ENCODE results near the gene VGLL4. TPM values are rescaled to one million over a fixed set of nuclear protein-coding genes. Genes with fewer than 3 reads are reported as not detected.

Gene VGLL4
- polyA plus RNA-seq, 3 donors from 2014 or later = 11.9 to 44.4 (median 25.6) TPM

DNA sequence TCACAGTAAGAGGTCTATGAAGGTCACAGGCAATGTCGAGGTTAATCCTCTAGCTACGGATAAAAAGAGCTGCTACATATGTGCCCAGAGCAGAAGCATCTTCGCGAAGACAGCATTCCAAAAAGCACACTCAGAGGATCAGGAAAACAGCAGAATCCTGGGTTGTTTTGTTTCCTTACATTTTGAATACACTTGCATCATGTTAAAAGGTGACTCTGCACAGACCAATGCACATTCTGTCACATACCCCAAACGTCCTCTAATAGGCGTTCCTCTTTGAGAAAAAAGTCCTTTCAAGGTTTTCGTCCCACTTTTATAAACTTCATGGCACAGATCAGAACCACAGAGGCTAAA lies 52.7 kb downstream of the VGLL4 start:
- peaks cover 72 to 86% of the 10 kb centered on the region in 2 donors for H3K4me1 Mint-ChIP-seq
- H3K36me3 Mint-ChIP-seq = peaks cover 0 to 5% (median 0%) of the 10 kb centered on the region in 3 donors
- peak overlapping the region in 2 of 6 donors; percentile 4 to 43 for H3K27ac Mint-ChIP-seq

GRCh38 chr3:11589706-11590105 lies 54.0 kb downstream of the VGLL4 start:
- Mint-ChIP-seq H3K27ac (peak overlapping the region in 2 of 6 donors; percentile 35 to 67), H3K4me3 (no peak overlapping the region), H3K4me1 (peaks cover 77 to 93% of the 10 kb centered on the region in 2 donors), H3K9me3 (no peaks in the 10 kb centered on the region), H3K36me3 (peaks cover 0 to 5% (median 0%) of the 10 kb centered on the region in 3 donors), H3K27me3 (ENCODE audit: low read depth in 3 of 3) (peaks cover 0 to 4% (median 0%) of the 10 kb centered on the region in 3 donors)
- DNase-seq = no peak

More for the DNA sequence above, 52.7 kb downstream of the VGLL4 start:
- Mint-ChIP-seq H3K9me3 (no peaks in the 10 kb centered on the region), H3K4me3 (no peak overlapping the region), H3K27me3 (ENCODE audit: low read depth in 3 of 3) (peaks cover 0 to 4% (median 0%) of the 10 kb centered on the region in 3 donors)
- DNase-seq = no peak

GRCh38 chr3:11588755-11589154 lies 55.0 kb downstream of the VGLL4 start:
- Mint-ChIP-seq H3K4me1 (peaks cover 79 to 94% of the 10 kb centered on the region in 2 donors), H3K27ac (peak overlapping the region; percentile 11 to 72 (median 58)), H3K36me3 (no peaks in the 10 kb centered on the region), H3K27me3 (ENCODE audit: low read depth in 3 of 3) (peaks cover 0 to 4% (median 0%) of the 10 kb centered on the region in 3 donors), H3K9me3 (no peaks in the 10 kb centered on the region), H3K4me3 (peak overlapping the region in 1 of 5 donors; percentile 15)
- no peak for DNase-seq

DNA sequence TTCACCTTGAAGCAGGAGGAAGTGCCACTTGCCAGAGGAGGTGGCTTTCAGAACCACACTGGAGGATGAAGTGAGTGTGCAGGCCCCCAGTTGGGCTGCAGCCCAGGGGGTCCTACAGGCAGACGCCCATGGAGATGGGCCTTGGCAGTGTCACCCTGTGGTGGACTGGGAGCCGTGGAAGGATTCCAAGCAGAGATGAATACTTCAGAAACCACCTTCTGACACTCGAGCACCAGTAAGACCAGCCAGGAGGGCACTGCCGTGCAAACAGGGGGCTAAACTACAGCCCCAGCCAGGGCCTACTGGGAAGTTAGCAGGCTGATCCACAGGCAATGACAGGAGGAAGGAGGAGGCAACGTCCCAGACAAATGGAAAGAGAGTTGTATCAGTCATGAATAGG lies 55.4 kb downstream of the VGLL4 start:
- Mint-ChIP-seq H3K4me1 (peaks cover 80 to 94% of the 10 kb centered on the region in 2 donors), H3K4me3 (peak overlapping the region in 1 of 5 donors; percentile 15), H3K27me3 (ENCODE audit: low read depth in 3 of 3) (peaks cover 0 to 4% (median 0%) of the 10 kb centered on the region in 3 donors), H3K36me3 (no peaks in the 10 kb centered on the region), H3K9me3 (no peaks in the 10 kb centered on the region), H3K27ac (peak overlapping the region; percentile 24 to 72 (median 58))
- no peak for DNase-seq

DNA sequence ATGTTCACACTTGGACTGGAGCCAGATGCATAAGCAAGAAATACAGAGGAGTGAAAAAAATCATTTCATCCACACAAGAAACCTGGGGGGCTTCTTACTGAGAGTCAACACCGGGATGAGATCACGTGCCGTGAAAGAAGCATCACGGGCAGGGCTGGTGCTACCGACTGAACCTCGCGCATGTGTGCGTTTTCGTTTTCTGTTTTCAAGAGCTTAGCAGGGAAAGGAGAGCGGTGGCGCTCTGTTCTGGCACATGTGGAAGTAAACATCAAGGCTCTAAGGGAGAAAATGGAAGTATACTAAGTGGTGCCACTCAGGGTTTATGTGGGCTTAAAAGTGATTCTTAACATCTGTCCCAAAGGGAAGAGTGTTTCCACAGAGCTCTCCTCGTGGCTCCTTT lies 55.9 kb downstream of the VGLL4 start:
- Mint-ChIP-seq H3K9me3 (no peaks in the 10 kb centered on the region), H3K4me3 (peak overlapping the region in 1 of 5 donors; percentile 22), H3K4me1 (peaks cover 81 to 94% of the 10 kb centered on the region in 2 donors), H3K36me3 (no peaks in the 10 kb centered on the region), H3K27me3 (ENCODE audit: low read depth in 3 of 3) (peaks cover 0 to 4% (median 0%) of the 10 kb centered on the region in 3 donors), H3K27ac (peak overlapping the region in 5 of 6 donors; percentile 14 to 72 (median 59))
- DNase-seq = no peak

DNA sequence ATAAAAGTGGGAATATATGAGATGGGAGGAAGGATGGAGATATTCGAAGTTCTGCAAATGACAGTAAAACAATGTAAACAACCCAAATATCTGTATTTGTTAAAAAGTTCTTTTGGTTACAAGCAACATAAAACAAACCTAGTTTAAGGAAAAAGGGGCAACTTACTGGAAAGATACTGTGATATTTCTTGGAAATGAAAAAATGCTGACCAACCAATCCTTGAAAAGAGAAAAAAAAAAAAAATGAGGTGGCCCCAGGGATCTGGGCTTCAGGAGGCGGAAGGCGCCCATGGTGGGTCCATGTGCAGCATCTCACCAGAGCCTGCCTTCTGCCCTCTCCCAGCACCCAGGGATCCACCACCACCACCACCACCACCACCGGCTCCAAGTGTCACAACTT lies 59.1 kb downstream of the VGLL4 start:
- H3K27me3 Mint-ChIP-seq (ENCODE audit: low read depth in 3 of 3) = peaks cover 0 to 4% (median 0%) of the 10 kb centered on the region in 3 donors
- peaks cover 78 to 94% of the 10 kb centered on the region in 2 donors for H3K4me1 Mint-ChIP-seq
- H3K36me3 Mint-ChIP-seq = peaks cover 0 to 4% (median 0%) of the 10 kb centered on the region in 3 donors
- H3K4me3 Mint-ChIP-seq = no peak overlapping the region
- no peaks in the 10 kb centered on the region for H3K9me3 Mint-ChIP-seq
- no peak for DNase-seq
- H3K27ac Mint-ChIP-seq = peak overlapping the region in 1 of 6 donors; percentile 10

DNA sequence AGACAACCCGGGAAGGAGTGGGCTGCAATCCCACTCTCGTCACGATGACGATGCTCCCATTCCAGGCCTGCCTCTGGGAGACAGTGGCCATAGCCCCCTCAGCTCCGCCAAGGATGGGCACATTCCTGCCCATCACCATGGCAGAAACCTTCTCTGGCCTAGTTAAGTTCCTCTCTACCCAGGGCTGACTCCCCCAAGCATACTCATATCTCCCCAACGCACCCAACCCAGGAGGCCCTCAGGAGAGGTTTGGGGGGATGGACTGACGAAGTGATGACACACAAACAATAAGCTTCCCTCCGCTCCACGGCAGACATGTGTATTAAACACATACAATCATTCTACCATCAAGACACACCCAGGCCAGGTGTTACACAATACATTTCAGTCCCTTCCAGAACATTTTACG lies 60.1 kb downstream of the VGLL4 start:
- no peak for DNase-seq
- Mint-ChIP-seq H3K4me1 (peaks cover 72 to 91% of the 10 kb centered on the region in 2 donors), H3K27ac (no peak overlapping the region), H3K9me3 (no peaks in the 10 kb centered on the region), H3K4me3 (peak overlapping the region in 1 of 5 donors; percentile 24), H3K27me3 (ENCODE audit: low read depth in 3 of 3) (no peaks in the 10 kb centered on the region), H3K36me3 (peaks cover 0 to 4% (median 0%) of the 10 kb centered on the region in 3 donors)

GRCh38 chr3:11583235-11583634 lies 60.5 kb downstream of the VGLL4 start:
- Mint-ChIP-seq H3K27me3 (ENCODE audit: low read depth in 3 of 3) (no peaks in the 10 kb centered on the region), H3K36me3 (peaks cover 0 to 4% (median 0%) of the 10 kb centered on the region in 3 donors), H3K4me3 (peak overlapping the region in 1 of 5 donors; percentile 53), H3K9me3 (no peaks in the 10 kb centered on the region), H3K27ac (peak overlapping the region in 1 of 6 donors; percentile 53), H3K4me1 (peaks cover 69 to 88% of the 10 kb centered on the region in 2 donors)
- no peak for DNase-seq

GRCh38 chr3:11582191-11582968 lies 61.3 kb downstream of the VGLL4 start:
- peaks cover 0 to 4% (median 0%) of the 10 kb centered on the region in 3 donors for H3K36me3 Mint-ChIP-seq
- no peak for DNase-seq
- peaks cover 0 to 2% (median 0%) of the 10 kb centered on the region in 3 donors for H3K27me3 Mint-ChIP-seq (ENCODE audit: low read depth in 3 of 3)

DNA sequence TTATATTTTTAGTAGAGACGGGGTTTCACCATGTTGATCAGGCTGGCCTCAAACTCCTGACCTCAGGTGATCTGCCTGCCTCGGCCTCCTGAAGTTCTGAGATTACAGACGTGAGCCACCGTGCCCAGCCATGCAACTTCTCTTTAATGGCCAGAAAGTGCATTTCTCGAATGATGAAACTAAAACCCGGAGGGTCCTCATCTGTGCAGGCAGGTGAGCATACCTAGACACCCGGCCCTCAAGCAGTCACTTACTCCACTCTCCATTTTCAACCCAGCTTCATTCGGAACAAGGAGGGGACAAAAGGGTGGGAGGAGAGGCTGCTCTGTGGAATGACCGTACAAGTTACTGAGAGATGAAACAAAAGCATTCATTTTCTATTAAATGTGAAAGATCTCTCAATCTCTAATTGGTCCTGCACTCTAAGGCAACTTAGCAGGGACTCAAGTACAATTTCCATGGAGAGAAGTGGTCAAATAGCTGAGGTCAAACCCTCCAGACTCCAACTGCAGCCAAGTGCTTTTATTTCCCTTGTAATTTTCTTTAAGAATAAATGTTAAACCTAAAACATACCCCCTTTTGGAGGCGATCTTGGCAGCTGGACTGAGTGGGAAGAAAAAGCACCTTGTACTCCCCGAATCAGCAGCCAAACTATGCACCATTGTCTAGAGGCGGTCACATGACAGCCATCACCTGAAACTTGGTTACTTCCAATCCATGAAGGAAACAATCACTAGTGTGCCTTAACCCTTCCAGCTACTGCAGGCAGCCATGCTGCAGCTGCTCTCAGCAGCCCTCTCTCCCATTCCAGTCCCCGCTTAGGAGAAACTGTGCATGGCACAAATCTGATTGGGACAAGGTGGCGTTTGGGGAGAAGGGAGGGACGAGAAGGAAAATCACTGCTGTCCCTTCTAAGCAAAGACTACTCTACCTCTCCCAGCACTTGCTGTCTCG lies 62.2 kb downstream of the VGLL4 start:
- H3K9me3 Mint-ChIP-seq = no peaks in the 10 kb centered on the region
- peaks cover 0 to 2% (median 0%) of the 10 kb centered on the region in 3 donors for H3K27me3 Mint-ChIP-seq (ENCODE audit: low read depth in 3 of 3)
- H3K4me1 Mint-ChIP-seq = peaks cover 66 to 81% of the 10 kb centered on the region in 2 donors
- no peak overlapping the region for H3K27ac Mint-ChIP-seq
- no peak for DNase-seq
- peaks cover 0 to 4% (median 0%) of the 10 kb centered on the region in 3 donors for H3K36me3 Mint-ChIP-seq
- H3K4me3 Mint-ChIP-seq = no peak overlapping the region

More at GRCh38 chr3:11582191-11582968, 61.3 kb downstream of the VGLL4 start:
- Mint-ChIP-seq H3K4me3 (peak overlapping the region in 3 of 5 donors; percentile 18 to 53 (median 51)), H3K9me3 (no peaks in the 10 kb centered on the region), H3K4me1 (peaks cover 68 to 88% of the 10 kb centered on the region in 2 donors), H3K27ac (peak overlapping the region in 3 of 6 donors; percentile 38 to 66 (median 53))

DNA sequence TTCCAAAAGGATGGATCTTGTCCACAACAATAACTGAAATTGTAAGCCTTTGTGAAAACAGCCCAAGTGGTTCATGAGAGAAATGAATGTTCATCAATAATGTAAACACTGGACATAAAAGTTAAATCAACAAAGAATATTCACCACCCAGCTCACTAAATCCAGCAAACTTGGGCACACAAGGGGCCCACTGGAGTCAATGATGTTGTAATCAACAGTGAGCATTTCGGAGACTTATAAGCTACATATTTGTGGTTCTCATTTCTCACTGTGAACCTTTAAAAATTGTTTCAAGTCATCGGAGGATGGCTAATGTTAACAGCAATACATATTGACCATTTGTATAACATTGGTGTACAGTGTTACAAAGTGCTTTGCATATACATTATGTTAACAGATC lies 63.1 kb downstream of the VGLL4 start:
- Mint-ChIP-seq H3K27ac (no peak overlapping the region), H3K36me3 (peaks cover 0 to 4% (median 0%) of the 10 kb centered on the region in 3 donors), H3K9me3 (no peaks in the 10 kb centered on the region), H3K4me3 (no peak overlapping the region), H3K4me1 (peaks cover 66 to 72% of the 10 kb centered on the region in 2 donors), H3K27me3 (ENCODE audit: low read depth in 3 of 3) (peaks cover 0 to 2% (median 0%) of the 10 kb centered on the region in 3 donors)
- DNase-seq = no peak

DNA sequence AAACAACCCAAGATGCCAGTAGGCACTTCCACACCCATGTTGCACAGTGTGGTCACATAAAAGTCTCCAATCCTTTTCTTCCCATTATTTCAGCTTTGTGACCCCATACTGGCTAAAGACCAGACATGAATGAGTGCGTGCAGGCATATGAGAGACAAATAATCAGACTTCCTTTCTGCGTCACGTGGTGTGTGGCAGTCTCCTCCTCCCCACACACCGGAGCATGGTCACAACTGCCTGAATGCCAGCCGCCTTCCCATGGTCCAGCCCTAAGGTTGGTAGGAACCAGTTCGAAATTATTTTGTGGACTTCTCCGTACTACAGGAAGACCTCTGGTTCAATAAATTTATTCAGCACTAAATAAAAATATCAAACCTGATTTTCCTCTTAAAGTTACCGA lies 65.5 kb downstream of the VGLL4 start:
- H3K27ac Mint-ChIP-seq = no peak overlapping the region
- peaks cover 0 to 2% (median 0%) of the 10 kb centered on the region in 3 donors for H3K27me3 Mint-ChIP-seq (ENCODE audit: low read depth in 3 of 3)
- DNase-seq = no peak
- H3K4me3 Mint-ChIP-seq = no peak overlapping the region
- peaks cover 0 to 4% (median 4%) of the 10 kb centered on the region in 3 donors for H3K36me3 Mint-ChIP-seq
- no peaks in the 10 kb centered on the region for H3K9me3 Mint-ChIP-seq
- H3K4me1 Mint-ChIP-seq = peaks cover 58 to 65% of the 10 kb centered on the region in 2 donors

DNA sequence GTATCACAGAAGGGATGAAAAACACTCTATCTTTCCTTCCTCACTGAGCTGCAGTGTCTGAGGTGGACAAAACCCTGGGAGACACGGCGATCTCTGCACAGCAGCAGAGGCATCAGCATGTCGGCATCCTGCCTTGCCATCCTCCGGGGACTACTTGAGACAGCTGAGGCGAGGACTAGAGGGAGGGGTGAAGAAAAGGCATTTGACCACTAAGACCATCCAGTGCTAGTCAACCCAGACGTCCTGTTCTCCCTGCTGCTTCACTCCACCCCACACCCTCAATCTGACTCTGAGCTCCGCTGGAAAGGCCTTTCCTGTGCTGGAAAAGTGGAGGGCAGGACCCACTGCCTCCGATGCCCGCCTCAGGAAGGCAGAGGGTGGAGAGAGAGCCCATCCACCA lies 67.3 kb downstream of the VGLL4 start:
- H3K27ac Mint-ChIP-seq = peak overlapping the region in 1 of 6 donors; percentile 71

More for the DNA sequence above, 67.3 kb downstream of the VGLL4 start:
- H3K36me3 Mint-ChIP-seq = peaks cover 0 to 4% (median 4%) of the 10 kb centered on the region in 3 donors
- peaks cover 0 to 6% (median 4%) of the 10 kb centered on the region in 3 donors for H3K27me3 Mint-ChIP-seq (ENCODE audit: low read depth in 3 of 3)
- H3K4me1 Mint-ChIP-seq = peaks cover 52 to 62% of the 10 kb centered on the region in 2 donors
- no peak for DNase-seq
- H3K9me3 Mint-ChIP-seq = no peaks in the 10 kb centered on the region
- H3K4me3 Mint-ChIP-seq = no peak overlapping the region
